Stimulated activated CD4-positive, alpha-beta T cell treated with anti-CD3 and anti-CD28 coated beads, Interleukin-2, amount 100 ng/mL, for 48 hours (primary cell): ENCODE results near the gene HRH4.

ENCODE experiments used
- DNase-seq, 2 donors: peaks; one replicate each; pipeline ENCODE4 v3.0.0-alpha.2; 2020

HRH4 gene

GRCh38 chr18:24460388-24460787, at the start of gene HRH4:
Gene HRH4 (plus strand): TSS chr18:24460637. CDS start chr18:24460729, 92 bp downstream.
- no peak for DNase-seq

GRCh38 chr18:24413148-24413547, 47.3 kb upstream of the HRH4 start:
- DNase-seq, result no peak

GRCh38 chr18:24414349-24415003, 46.0 kb upstream of the HRH4 start:
- peak in 1 of 2 donors; percentile 14 for DNase-seq

DNA sequence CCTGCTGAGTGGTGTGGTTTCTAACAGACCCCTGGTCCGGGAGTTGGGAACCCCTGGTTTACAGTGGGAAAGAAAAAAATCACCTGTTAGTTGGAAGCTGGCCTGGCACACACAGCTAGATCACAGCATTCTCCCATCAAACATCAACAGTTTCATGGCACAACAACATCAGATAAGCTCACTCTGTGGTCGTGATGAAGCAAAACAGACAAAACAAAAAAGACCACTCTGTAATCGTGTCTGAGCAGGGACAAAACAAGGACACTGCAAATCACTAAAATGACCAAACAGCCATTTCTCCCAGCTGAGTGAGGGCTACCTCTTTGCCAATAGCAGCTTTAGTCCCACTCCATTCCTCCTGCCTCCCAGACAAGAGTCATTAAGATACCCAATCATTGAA, 43.0 kb upstream of the HRH4 start:
- no peak for DNase-seq

DNA sequence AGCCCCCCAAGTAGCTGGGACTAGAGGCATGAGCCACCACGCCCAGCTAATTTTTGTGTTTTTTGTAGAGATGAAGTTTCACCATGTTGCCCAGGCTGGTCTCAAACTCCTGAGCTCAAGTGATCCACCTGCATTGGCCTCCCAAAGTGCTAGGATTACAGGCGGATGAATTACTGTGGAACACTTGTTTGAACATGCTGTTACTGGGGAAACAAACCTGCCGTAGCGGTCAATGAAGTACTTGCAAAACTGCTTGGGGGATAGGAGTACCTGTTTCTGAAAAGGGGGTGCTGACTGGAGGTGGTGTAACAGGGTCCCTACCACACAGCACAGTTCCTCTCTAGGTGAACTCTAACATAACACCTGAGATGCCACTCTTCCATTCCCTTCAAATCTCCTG, 39.9 kb upstream of the HRH4 start:
- no peak for DNase-seq

- no peak for DNase-seq
Observed at GRCh38 chr18:24421831-24422230, 38.6 kb upstream of the HRH4 start.

GRCh38 chr18:24426073-24426397, 34.4 kb upstream of the HRH4 start:
- no peak for DNase-seq

DNA sequence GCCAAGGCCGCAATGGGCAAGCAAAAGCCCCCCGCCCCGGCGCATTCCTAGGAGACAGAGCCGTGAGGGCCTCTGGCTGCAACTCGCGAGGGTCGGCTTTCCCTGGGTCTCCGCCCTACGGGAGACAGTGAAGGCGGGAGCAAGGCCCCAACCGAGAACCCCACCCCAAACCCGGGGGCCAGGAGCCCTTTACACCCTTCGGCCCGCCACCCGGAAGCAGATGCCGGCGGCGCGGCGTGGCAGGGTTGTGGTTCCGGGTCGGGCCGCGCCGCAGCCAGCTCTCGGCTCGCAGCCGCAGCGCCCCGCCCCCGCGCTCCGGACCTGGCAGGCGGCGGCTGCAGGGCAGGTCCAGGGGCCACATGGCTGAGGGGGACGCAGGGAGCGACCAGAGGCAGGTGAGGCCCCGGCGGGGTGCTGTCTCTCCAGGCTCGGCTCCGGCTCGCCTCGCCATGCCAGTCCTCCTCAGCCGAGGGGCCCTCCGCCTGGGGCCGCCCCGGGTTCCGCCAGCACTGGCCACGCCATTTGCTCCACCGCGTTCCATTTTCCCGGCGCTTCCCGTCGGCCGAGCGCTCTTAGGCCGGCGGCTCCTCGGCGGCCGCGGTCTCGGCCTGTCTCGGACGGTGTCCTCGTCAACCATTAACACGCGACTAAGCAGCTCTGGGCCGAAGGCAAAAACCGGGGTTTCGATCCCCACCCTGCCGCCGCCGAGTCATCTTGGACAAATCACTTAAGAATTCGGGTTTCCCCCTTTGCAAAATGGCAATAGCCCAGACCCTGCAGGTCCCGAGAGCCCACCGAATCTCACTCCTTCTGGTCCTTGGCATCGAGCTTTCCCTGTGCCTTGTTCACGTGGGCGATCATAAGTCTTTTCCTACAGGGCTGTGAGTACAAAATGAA, 33.8 kb upstream of the HRH4 start, which contains the start of gene IMPACT:
TSS of gene IMPACT (plus strand) at position 273 of the 897 bp plus-strand sequence. CDS start at position 360, 87 bp downstream.
- peak; percentile 67 to 71 for DNase-seq

DNA sequence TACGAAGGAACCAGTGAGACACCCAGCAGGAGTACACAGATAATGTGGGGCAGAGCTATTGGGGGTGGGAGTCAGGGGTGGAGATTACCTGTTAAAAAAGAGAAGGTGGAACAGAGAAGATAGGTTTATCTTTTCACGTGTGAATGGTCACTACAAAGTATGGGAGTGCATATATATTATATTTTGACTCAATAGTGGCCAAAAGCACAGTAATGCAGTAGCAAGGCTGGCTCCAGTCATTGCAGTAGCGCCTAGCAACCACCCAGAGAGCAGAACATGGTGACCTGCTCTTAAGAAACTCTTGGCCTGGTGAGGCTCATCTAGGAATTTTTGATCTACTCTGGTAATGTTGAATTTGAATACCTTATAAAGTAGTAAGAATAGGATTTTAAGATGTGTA, 33.0 kb upstream of the HRH4 start:
- no peak for DNase-seq

GRCh38 chr18:24428709-24429108, 31.7 kb upstream of the HRH4 start:
- no peak for DNase-seq

- DNase-seq, result no peak
Observed at GRCh38 chr18:24429188-24429587, 31.2 kb upstream of the HRH4 start.

- DNase-seq, result no peak
Observed at GRCh38 chr18:24432618-24433017, 27.8 kb upstream of the HRH4 start.

GRCh38 chr18:24436939-24437338, 23.5 kb upstream of the HRH4 start:
- DNase-seq, result no peak

GRCh38 chr18:24443870-24444269, 16.6 kb upstream of the HRH4 start:
- no peak for DNase-seq

- DNase-seq, result no peak
Observed at GRCh38 chr18:24446453-24446852, 14.0 kb upstream of the HRH4 start.

DNA sequence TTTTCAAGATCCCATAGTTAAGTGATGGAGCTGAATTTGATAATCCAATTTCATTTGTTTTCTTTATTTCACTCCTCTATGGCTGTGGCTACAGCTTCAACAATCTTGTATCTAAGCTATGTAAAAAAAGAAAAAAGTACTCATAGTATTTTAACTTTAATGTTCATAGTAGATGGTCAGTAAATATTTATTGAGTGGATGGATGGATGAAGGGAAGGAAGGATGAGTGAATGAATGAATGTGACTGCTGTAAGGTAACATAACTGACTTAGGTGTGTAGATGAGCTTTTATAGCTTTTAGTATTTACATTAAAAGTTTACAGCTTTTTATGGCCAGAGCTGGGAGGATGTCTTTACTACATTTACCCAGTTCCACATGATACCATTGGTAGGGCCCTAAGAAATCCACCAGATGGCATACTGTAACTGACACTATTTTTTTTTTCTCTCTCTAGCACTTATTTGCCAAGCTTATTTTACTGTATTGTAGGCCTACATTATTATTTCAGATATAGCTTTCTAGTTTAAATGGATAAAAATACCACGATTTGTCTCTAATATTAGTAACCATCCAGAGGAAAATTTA, 13.4 kb upstream of the HRH4 start:
- DNase-seq, result no peak

- DNase-seq, result no peak
Observed at GRCh38 chr18:24447961-24448360, 12.5 kb upstream of the HRH4 start.

DNA sequence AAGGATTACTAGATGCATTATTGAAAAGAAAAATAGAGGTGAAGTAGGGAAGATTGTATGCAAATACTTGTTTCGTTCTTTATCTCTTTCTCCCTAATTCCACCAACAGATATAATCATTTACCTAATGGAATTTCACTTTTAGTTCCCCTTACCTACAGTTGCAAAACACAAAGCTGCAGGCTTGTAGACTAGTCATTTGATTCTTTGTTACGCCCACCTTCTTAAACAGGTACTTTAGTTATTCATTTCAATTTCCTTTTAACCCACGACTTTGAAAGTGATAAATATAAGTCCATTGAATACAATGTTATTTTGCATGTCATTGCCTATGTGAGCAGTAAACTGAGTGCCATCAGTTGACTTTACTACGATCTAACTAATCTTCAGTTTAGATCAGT, 3.9 kb upstream of the HRH4 start:
- no peak for DNase-seq

DNA sequence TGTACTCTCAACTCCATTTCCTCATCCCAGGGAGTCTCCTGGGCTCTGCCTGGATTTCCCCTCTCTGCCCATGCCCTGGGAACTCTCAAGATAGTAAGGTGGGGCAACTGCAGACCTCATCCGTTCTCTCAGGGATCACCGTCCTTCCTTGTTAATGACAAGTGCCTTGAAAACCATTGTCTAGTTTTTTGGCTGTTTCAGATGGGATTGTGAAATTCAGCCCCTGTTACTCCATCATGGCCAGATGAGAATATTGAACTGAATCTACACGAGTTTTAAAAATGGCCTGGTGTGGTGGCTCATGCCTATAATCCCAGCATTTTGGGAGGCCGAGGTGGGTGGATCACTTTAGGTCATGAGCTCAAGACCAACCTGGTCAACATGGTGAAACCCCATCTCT, 665 bp upstream of the HRH4 start:
- no peak for DNase-seq

DNA sequence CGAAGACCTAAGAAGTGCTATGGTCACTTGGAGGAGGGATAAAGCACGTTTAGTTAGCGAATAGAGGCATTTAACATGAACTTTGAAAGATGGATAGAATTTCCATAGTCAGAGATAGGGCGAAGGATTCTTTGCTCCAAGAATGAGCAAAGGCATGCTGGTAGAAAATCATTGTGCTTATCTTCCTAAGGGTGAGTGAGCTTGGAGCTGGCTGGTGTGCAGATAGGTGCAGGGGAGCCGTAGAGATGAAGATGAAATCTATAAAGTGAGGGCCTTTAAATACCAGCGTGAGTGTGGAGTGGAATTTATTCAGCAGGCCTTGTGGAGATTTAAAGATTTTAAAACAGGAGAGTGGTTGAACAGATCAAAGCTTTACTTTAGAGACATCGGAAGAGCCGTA, 1.6 kb downstream of the HRH4 start:
- DNase-seq, result no peak

GRCh38 chr18:24462838-24463775, 2.7 kb downstream of the HRH4 start:
- no peak for DNase-seq

DNA sequence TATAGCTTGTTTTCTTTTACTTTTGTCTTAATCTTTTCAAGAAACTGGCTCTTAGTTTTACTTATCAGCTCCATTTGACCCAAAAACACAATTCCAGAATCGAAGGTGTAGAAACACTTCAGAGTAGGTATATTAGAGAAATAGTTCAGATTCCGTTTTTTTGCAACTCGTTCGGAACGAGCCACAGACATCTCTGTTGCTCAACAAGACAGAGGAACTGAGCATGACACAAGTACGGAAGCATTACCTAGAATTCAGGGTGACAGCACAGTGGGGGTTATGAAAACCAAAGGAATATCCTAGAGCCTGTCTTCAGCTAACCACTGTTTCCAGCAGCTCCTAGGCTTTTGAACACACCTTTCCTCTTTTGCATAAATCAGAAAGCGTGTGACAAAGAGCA, 5.0 kb downstream of the HRH4 start:
- no peak for DNase-seq

DNA sequence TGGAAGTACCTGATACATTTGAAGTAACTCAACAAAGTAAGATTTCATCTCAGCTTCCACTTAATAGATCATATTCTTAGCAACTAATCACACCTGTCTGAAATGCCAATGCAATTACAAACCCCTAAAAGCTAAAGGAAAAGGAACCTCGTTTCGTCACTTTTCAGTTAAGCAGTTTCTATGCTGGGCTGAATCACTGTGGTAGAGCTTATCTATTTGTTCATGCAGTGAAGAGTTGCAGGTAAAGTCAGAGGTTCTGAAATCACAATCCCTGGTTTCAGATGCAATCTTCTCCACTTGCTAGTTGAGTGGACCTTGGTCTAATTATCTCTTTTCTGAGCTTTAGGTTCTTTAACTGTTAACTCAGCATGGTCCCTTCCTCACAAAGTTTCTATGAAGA, 6.3 kb downstream of the HRH4 start:
- DNase-seq, result no peak
